Neutrophil (primary cell): Measurements from ENCODE around the gene CDHR5.

Experiments used
- H3K27ac ChIP-seq: fragments of 200-600 bp; sonication (generic); 2 replicates; pipeline ENCODE4 v1.5.1; 2016; ENCODE audit warnings: mild to moderate bottlenecking, moderate library complexity
- H3K27me3 ChIP-seq: fragments of 200-600 bp; sonication (generic); 2 replicates; pipeline ENCODE4 v1.6.0; 2016; ENCODE audit warnings: mild to moderate bottlenecking
- H3K36me3 ChIP-seq: fragments of 200-600 bp; sonication (generic); 2 replicates; pipeline ENCODE4 v1.5.1; 2017
- H3K4me1 ChIP-seq, 2 experiments: fragments of 200-600 bp in 1 of 2; sonication (generic) in 1 of 2; 1 replicate in 1 of 2; 2 replicates in 1 of 2; pipeline versions ENCODE4 v1.5.1 to v1.6.1; 2013 to 2016; ENCODE audit warnings: low read depth in 1 of 2, low read length in 1 of 2, mild to moderate bottlenecking in 1 of 2, moderate library complexity in 1 of 2; ENCODE audit not compliant: control insufficient read depth in 1 of 2, insufficient read depth in 1 of 2
- H3K4me3 ChIP-seq, 2 experiments: fragments of 200-600 bp in 1 of 2; sonication (generic) in 1 of 2; 1 replicate in 1 of 2; 2 replicates in 1 of 2; pipeline ENCODE4 v1.5.1; 2013 to 2016; ENCODE audit warnings: low read depth in 1 of 2, low read length in 1 of 2, mild to moderate bottlenecking in 1 of 2, moderate library complexity in 1 of 2
- H3K9me3 ChIP-seq: fragments of 200-600 bp; sonication (generic); 2 replicates; pipeline ENCODE4 v1.5.1; 2016
- CTCF ChIP-seq: fragments of 200-600 bp; sonication (generic); IDR thresholded peaks from 2 replicates; pipeline ENCODE4 v1.5.1; 2016; ENCODE audit warnings: antibody characterized with exemption

Gene CDHR5

GRCh38 chr11:641806-642370, 17.1 kb upstream of the CDHR5 start:
- no peak for TF ChIP-seq CTCF
- no peaks in the 10 kb centered on the region for H3K9me3 ChIP-seq
- no peak overlapping the region for H3K27ac ChIP-seq
- no peak overlapping the region for H3K4me3 ChIP-seq
- peaks cover 30% of the 10 kb centered on the region for H3K36me3 ChIP-seq
- H3K4me1 ChIP-seq = peaks cover 11 to 20% of the 10 kb centered on the region in 2 experiments
- H3K27me3 ChIP-seq = peaks cover 46% of the 10 kb centered on the region

- Histone ChIP-seq H3K4me3 (peak overlapping the region; percentile 49 to 62), H3K36me3 (peaks cover 24% of the 10 kb centered on the region), H3K9me3 (no peaks in the 10 kb centered on the region), H3K27me3 (peaks cover 63% of the 10 kb centered on the region), H3K4me1 (peaks cover 11 to 20% of the 10 kb centered on the region in 2 experiments), H3K27ac (no peak overlapping the region)
- TF ChIP-seq CTCF = no peak
Measured at GRCh38 chr11:640021-640706, 15.4 kb upstream of the CDHR5 start.

- no peak overlapping the region for H3K27ac ChIP-seq
- no peak overlapping the region for H3K4me3 ChIP-seq
- H3K27me3 ChIP-seq = peaks cover 66% of the 10 kb centered on the region
- no peak for TF ChIP-seq CTCF
- peaks cover 21% of the 10 kb centered on the region for H3K36me3 ChIP-seq
- no peaks in the 10 kb centered on the region for H3K9me3 ChIP-seq
- H3K4me1 ChIP-seq = peaks cover 11 to 20% of the 10 kb centered on the region in 2 experiments
Measured at GRCh38 chr11:639332-639955, 14.7 kb upstream of the CDHR5 start.

GRCh38 chr11:638631-639331, 14.0 kb upstream of the CDHR5 start:
- TF ChIP-seq CTCF = no peak
- H3K27ac ChIP-seq = no peak overlapping the region

GRCh38 chr11:637593-638521, 13.1 kb upstream of the CDHR5 start:
- peaks cover 66% of the 10 kb centered on the region for H3K27me3 ChIP-seq
- peaks cover 11 to 20% of the 10 kb centered on the region in 2 experiments for H3K4me1 ChIP-seq
- H3K9me3 ChIP-seq = no peaks in the 10 kb centered on the region
- no peak overlapping the region for H3K4me3 ChIP-seq
- peaks cover 9% of the 10 kb centered on the region for H3K36me3 ChIP-seq
- TF ChIP-seq CTCF = no peak
- H3K27ac ChIP-seq = no peak overlapping the region

More at GRCh38 chr11:638631-639331, 14.0 kb upstream of the CDHR5 start:
- peaks cover 11 to 20% of the 10 kb centered on the region in 2 experiments for H3K4me1 ChIP-seq
- H3K27me3 ChIP-seq = peaks cover 66% of the 10 kb centered on the region
- no peak overlapping the region for H3K4me3 ChIP-seq
- no peaks in the 10 kb centered on the region for H3K9me3 ChIP-seq
- H3K36me3 ChIP-seq = peaks cover 15% of the 10 kb centered on the region
